CD4-positive, alpha-beta T cell treated with Interleukin-17A for 1 hour (primary cell): ENCODE measurements around the gene ATP8B4.
A peak's percentile ranks its signal among the peaks of the same experiment; 100 is the strongest.

Experiments
- DNase-seq: peaks from one replicate; pipeline ENCODE4 v3.0.0-alpha.2; 2020

ATP8B4 gene

GRCh38 chr15:50059883-50060282 lies 59.1 kb downstream of the ATP8B4 start:
- DNase-seq: no peak

- DNase-seq: no peak
Observed at GRCh38 chr15:50059203-50059772, 59.7 kb downstream of the ATP8B4 start.

- DNase-seq: no peak
Observed at GRCh38 chr15:50057905-50058639, 61.0 kb downstream of the ATP8B4 start.

GRCh38 chr15:50057196-50057595 lies 61.8 kb downstream of the ATP8B4 start:
- no peak for DNase-seq

- DNase-seq: no peak
Observed at GRCh38 chr15:50055750-50056157, 63.3 kb downstream of the ATP8B4 start.

GRCh38 chr15:50055332-50055731 lies 63.7 kb downstream of the ATP8B4 start:
- no peak for DNase-seq

GRCh38 chr15:50053055-50053856 lies 65.8 kb downstream of the ATP8B4 start:
- DNase-seq: peak; percentile 10

- peak; percentile 17 for DNase-seq
Observed at GRCh38 chr15:50051811-50052419, 67.1 kb downstream of the ATP8B4 start.

GRCh38 chr15:50050986-50051743 lies 67.9 kb downstream of the ATP8B4 start:
- DNase-seq: no peak

- no peak for DNase-seq
Observed at GRCh38 chr15:50049871-50050270, 69.2 kb downstream of the ATP8B4 start.

- DNase-seq: no peak
Observed at GRCh38 chr15:50046867-50047266, 72.2 kb downstream of the ATP8B4 start.

GRCh38 chr15:50046159-50046558 lies 72.9 kb downstream of the ATP8B4 start:
- DNase-seq: peak; percentile 12

- DNase-seq: no peak
Observed at GRCh38 chr15:50044904-50045303, 74.1 kb downstream of the ATP8B4 start.

GRCh38 chr15:50044406-50044805 lies 74.6 kb downstream of the ATP8B4 start:
- DNase-seq: no peak

- no peak for DNase-seq
Observed at GRCh38 chr15:50042775-50043174, 76.3 kb downstream of the ATP8B4 start.

- DNase-seq: no peak
Observed at GRCh38 chr15:50030456-50030855, 88.6 kb downstream of the ATP8B4 start.

GRCh38 chr15:50028326-50028725 lies 90.7 kb downstream of the ATP8B4 start:
- DNase-seq: no peak

GRCh38 chr15:50024281-50024680 lies 94.8 kb downstream of the ATP8B4 start:
- no peak for DNase-seq

GRCh38 chr15:50018491-50018890 lies 100.5 kb downstream of the ATP8B4 start:
- no peak for DNase-seq

GRCh38 chr15:50017522-50017921 lies 101.5 kb downstream of the ATP8B4 start:
- DNase-seq: no peak

- no peak for DNase-seq
Observed at GRCh38 chr15:50016951-50017350, 102.1 kb downstream of the ATP8B4 start.

GRCh38 chr15:50012790-50013189 lies 106.2 kb downstream of the ATP8B4 start:
- DNase-seq: no peak

- no peak for DNase-seq
Observed at GRCh38 chr15:50009634-50010033, 109.4 kb downstream of the ATP8B4 start.
